Mesendoderm (in vitro differentiated cells): ENCODE measurements around the gene PAH.

Experiments
- DNase-seq: peaks from one replicate; pipeline ENCODE4 v3.0.0; 2013
- H2AK5ac ChIP-seq: 2 replicates; pipeline ENCODE4 v1.6.1; 2013; ENCODE audit warnings: low read length, inconsistent platforms
- H2BK120ac ChIP-seq: 2 replicates; pipeline ENCODE4 v1.6.1; 2013; ENCODE audit warnings: low read depth, mild to moderate bottlenecking, low read length, moderate library complexity, mixed read lengths
- H2BK15ac ChIP-seq: replicated peaks from 2 replicates; pipeline ENCODE4 v1.6.1; 2013; ENCODE audit warnings: low read depth, mild to moderate bottlenecking, moderate library complexity
- H2BK5ac ChIP-seq: 2 replicates; pipeline ENCODE4 v1.6.1; 2013; ENCODE audit warnings: low read length, inconsistent platforms
- H3K18ac ChIP-seq: 2 replicates; pipeline ENCODE4 v1.6.1; 2013; ENCODE audit warnings: mild to moderate bottlenecking, low read length, mixed read lengths
- H3K23ac ChIP-seq: one replicate; pipeline ENCODE4 v1.6.1; 2013; ENCODE audit warnings: low read length
- H3K27ac ChIP-seq: 2 replicates; pipeline ENCODE4 v1.5.1; 2013; ENCODE audit warnings: low read depth, mild to moderate bottlenecking, inconsistent platforms, low read length, moderate library complexity
- H3K27me3 ChIP-seq: 2 replicates; pipeline ENCODE4 v1.6.1; 2013; ENCODE audit warnings: low read length, control low read depth, mild to moderate bottlenecking, inconsistent platforms; ENCODE audit not compliant: insufficient read depth, poor library complexity
- H3K36me3 ChIP-seq: 2 replicates; pipeline ENCODE4 v1.6.1; 2013; ENCODE audit warnings: low read length, inconsistent platforms; ENCODE audit not compliant: control insufficient read depth, insufficient read depth
- H3K4ac ChIP-seq: one replicate; pipeline ENCODE4 v1.6.1; 2013; ENCODE audit warnings: low read depth, mild to moderate bottlenecking, low read length, moderate library complexity
- H3K4me1 ChIP-seq: 2 replicates; pipeline ENCODE4 v1.6.1; 2013; ENCODE audit warnings: low read depth, low read length, inconsistent platforms; ENCODE audit not compliant: control insufficient read depth
- H3K4me2 ChIP-seq: 2 replicates; pipeline ENCODE4 v1.6.1; 2013; ENCODE audit warnings: low read length
- H3K4me3 ChIP-seq: 2 replicates; pipeline ENCODE4 v1.5.1; 2013; ENCODE audit warnings: mild to moderate bottlenecking, low read length
- H3K56ac ChIP-seq: one replicate; pipeline ENCODE4 v1.6.1; 2013; ENCODE audit warnings: low read length
- H3K79me1 ChIP-seq: 2 replicates; pipeline ENCODE4 v1.6.1; 2013; ENCODE audit warnings: low read length, inconsistent platforms
- H3K79me2 ChIP-seq: 2 replicates; pipeline ENCODE4 v1.6.1; 2013; ENCODE audit warnings: mild to moderate bottlenecking, low read length; ENCODE audit not compliant: control insufficient read depth, insufficient read depth
- H3K9ac ChIP-seq: 2 replicates; pipeline ENCODE4 v1.6.1; 2013; ENCODE audit warnings: low read length, inconsistent platforms
- H4K5ac ChIP-seq: one replicate; pipeline ENCODE4 v1.6.1; 2013; ENCODE audit warnings: low read length
- H4K8ac ChIP-seq: one replicate; pipeline ENCODE4 v1.6.1; 2013; ENCODE audit warnings: low read depth, mild to moderate bottlenecking, control low read depth, low read length, moderate library complexity
- WGBS: extraction: QIAGEN DNeasy Blood & Tissue Kit; methylation state at CpG from one replicate; pipeline ENCODE4 v1.1.7; 2013; ENCODE audit warnings: low lambda C conversion rate, missing lambda C conversion rate; ENCODE audit not compliant: insufficient coverage; ENCODE audit errors: extremely low coverage; 5-methylcytosine and 5-hydroxymethylcytosine counted together

The PAH gene

GRCh38 chr12:102797528-102797927 lies 119.5 kb downstream of the PAH start:
- DNase-seq = no peak
- H3K27ac ChIP-seq = no peak overlapping the region
- no peak overlapping the region for H3K4ac ChIP-seq
- H3K79me2 ChIP-seq = no peaks in the 10 kb centered on the region
- no peaks in the 10 kb centered on the region for H3K4me1 ChIP-seq
- no peak overlapping the region for H4K5ac ChIP-seq
- no peaks in the 10 kb centered on the region for H3K36me3 ChIP-seq
- whole genome bisulfite sequencing = no CpG with 5 or more reads among the region's 5 CpGs
- H3K27me3 ChIP-seq = no peaks in the 10 kb centered on the region
- H2BK15ac ChIP-seq = no peak overlapping the region
- no peak overlapping the region for H3K56ac ChIP-seq
- H3K18ac ChIP-seq = no peak overlapping the region
- H3K4me3 ChIP-seq = no peak overlapping the region
- no peak overlapping the region for H2AK5ac ChIP-seq
- H4K8ac ChIP-seq = no peak overlapping the region
- H2BK120ac ChIP-seq = no peak overlapping the region
- no peak overlapping the region for H3K23ac ChIP-seq
- H3K4me2 ChIP-seq = no peak overlapping the region
- no peaks in the 10 kb centered on the region for H3K79me1 ChIP-seq
- H2BK5ac ChIP-seq = no peak overlapping the region
- no peak overlapping the region for H3K9ac ChIP-seq

- no peaks in the 10 kb centered on the region for H3K36me3 ChIP-seq
- H3K9ac ChIP-seq = no peak overlapping the region
- no peak overlapping the region for H2AK5ac ChIP-seq
- no peak overlapping the region for H3K56ac ChIP-seq
- no peak overlapping the region for H4K5ac ChIP-seq
- no peaks in the 10 kb centered on the region for H3K79me1 ChIP-seq
- H3K79me2 ChIP-seq = no peaks in the 10 kb centered on the region
- H3K23ac ChIP-seq = no peak overlapping the region
- no peak overlapping the region for H3K4ac ChIP-seq
- no peak overlapping the region for H2BK5ac ChIP-seq
- no peak overlapping the region for H2BK15ac ChIP-seq
- no peak overlapping the region for H3K4me3 ChIP-seq
- no CpG with 5 or more reads among the region's 7 CpGs for WGBS
- no peaks in the 10 kb centered on the region for H3K4me1 ChIP-seq
- DNase-seq = no peak
- no peak overlapping the region for H3K18ac ChIP-seq
- H2BK120ac ChIP-seq = no peak overlapping the region
- no peaks in the 10 kb centered on the region for H3K27me3 ChIP-seq
- no peak overlapping the region for H4K8ac ChIP-seq
- H3K4me2 ChIP-seq = no peak overlapping the region
- H3K27ac ChIP-seq = no peak overlapping the region
Measured at GRCh38 chr12:102793921-102794320, 123.1 kb downstream of the PAH start.
